Right renal pelvis (tissue), 4 donors: Measurements from ENCODE around the gene ACTR3. TPM values are rescaled to one million over a fixed set of nuclear protein-coding genes. Genes with fewer than 3 reads are reported as not detected.

Source experiments
- DNase-seq, 4 donors: peaks; one replicate each; pipeline ENCODE4 v3.0.0-alpha.2; 2013; ENCODE audit warnings: low read depth in 4 of 4, low spot score in 3 of 4, missing footprints in 1 of 4
- polyA plus RNA-seq, 4 donors: library from polyadenylated mRNA; unstranded; fragments of 120-200 nt; gene quantifications; one replicate each; pipeline ENCODE4 v1.2.1, GENCODE V29; 2013; ENCODE audit not compliant: insufficient read length in 4 of 4

The ACTR3 gene
- polyA plus RNA-seq, 4 donors = 161 to 182 (median 175) TPM

DNA sequence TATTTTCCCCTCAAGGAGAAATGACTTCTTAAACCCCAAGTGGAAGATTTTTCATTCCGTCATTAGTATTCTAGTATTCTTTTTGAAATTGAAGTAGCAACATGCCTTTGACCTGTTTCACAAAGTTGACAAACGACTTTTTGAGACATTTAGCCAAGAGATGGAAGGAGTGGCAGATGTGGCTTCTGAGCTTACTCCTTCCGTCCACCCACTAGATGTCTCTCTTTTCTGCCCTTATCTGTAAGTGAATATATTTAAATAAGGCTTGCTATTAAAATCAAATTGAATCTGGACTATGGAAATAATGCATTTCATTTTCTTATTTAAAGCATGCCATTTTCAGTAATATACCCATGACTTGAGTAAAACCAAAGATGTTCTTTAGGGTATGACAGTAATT is 74.1 kb downstream of the ACTR3 start:
- no peak for DNase-seq

- DNase-seq = no peak
Observed at GRCh38 chr2:113964436-113964835, 74.5 kb downstream of the ACTR3 start.

DNA sequence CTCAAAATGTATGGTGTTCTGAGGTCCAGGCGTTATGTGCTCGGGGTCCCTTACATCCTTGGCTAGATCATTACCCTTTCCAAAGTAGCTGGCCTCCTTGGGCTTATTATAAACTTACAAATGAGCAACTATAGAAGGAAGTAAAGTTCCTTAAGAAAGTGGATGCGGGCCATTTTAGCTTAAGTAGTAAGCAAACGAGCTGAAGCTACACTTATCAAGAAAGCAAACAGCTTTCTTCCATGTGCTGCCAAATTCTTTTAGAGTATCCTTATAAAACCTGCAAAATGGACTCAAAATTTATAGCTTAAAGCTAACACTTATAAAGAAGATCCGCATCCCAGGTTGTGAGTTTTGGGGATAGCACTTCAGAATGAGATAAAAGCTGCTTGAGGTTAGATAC is 75.3 kb downstream of the ACTR3 start:
- no peak for DNase-seq

- DNase-seq = no peak
Observed at GRCh38 chr2:113965644-113966043, 75.8 kb downstream of the ACTR3 start.

DNA sequence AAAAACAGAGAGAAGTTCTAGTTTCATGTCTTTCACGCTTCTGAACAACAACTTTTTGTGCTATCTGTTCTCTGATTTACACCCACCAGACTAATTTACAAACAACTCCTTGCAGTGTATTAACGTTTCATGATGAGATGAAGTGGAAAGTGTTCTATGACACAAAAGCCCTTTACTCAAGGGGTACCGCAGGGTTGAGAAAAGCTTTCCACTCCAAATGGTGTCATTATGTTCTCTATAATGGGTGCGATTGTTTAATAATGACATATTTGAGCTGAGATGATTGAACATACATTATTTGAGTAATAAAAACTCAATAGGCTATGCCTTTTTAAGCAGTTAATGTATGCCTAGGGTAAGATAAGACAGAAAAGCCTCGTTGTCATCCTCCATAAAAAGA is 76.3 kb downstream of the ACTR3 start:
- no peak for DNase-seq

GRCh38 chr2:113966832-113967231 is 76.9 kb downstream of the ACTR3 start:
- DNase-seq = no peak

- DNase-seq = no peak
Observed at GRCh38 chr2:113967272-113967671, 77.4 kb downstream of the ACTR3 start.

- DNase-seq = no peak
Observed at GRCh38 chr2:113972766-113973165, 82.9 kb downstream of the ACTR3 start.

- no peak for DNase-seq
Observed at GRCh38 chr2:113973810-113974209, 83.9 kb downstream of the ACTR3 start.

DNA sequence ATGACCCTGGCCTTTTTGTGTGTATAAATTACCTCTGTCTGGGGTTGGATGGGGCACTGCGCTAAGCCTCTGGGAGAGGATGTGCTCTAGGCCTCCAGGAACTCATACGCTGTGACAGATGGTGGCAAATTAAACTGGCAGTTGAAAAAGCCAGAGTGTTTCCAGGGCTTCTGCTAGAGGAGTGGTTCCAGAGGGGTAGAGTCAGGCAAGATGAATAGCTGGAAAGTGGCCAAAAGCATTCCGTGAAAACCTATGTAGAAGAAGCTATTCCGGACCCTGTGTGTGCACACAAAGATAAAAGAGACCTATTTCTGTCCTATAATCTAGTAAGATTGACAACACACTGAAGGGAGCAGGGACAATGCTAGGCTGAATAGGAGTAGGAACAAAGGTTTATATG is 84.8 kb downstream of the ACTR3 start:
- no peak for DNase-seq

DNA sequence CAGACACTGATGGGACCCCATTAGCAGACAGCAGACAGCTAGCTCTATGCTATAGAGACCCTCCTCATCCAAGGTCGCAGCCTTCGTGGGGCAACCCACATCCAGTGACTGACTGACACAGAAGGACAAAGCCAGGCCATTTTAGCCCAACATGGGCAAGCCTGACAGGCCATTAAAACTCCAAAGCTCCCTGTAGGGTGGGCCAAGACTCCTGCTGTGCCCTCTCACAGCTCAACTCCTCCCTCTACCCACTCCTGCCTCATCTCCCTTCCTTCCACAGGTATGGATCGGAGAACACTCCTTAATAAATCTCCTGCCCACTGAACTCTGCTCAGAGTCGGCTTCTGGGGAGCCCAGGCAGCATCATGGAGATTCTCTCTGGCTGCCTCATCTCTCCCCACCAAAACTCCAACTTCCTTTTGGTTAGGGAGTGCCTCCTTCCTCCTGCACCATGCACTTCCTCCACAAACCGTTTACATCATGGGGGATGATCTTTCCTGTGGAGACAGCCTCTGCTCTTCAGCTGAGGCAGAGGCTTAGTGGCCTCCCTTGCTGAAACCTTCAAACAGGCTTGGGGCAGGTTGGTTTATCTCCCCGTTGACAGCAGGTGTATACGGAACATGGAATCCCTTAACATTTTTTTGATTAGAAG is 86.5 kb downstream of the ACTR3 start:
- no peak for DNase-seq

- no peak for DNase-seq
Observed at GRCh38 chr2:113977060-113977659, 87.3 kb downstream of the ACTR3 start.

DNA sequence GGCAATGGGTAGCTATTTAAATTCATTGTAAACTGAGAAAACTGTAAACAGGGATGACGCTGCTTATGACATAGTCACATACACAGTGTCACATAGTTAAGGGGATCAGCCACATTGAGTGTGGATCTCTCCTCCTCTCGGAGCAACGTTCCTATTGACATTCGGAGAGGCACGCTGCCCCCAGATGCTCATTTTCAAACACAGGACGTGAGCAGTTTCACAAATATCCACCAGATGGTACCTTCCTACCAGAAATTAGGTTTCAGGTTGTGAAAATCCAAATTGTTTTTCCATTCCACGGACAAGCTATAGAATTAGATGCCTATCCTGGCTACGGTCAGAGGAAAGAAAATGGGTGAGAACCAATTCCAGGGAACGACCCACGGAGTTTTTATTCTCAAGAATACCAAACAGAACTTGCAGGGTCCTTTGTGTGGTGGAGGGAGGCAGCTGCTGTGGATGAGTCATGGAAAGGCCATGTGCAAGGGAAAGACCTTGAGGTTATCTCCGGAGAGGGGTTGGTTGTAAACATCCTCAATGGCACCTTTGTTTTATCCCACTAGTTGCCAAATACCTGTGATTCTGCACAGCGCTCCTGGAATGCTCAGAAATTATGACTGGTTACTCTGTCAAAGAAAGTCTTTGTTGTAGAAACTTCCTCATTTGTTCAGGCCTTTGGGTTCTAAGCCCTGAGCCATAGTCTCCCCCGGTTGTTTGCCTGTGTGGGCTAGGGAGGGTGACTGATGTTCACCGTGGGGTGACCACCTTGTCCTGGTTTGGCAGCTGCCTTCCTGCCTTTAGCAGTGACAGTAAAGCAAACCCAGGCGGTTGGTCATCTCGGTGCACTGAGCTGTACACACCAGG is 88.0 kb downstream of the ACTR3 start:
- no peak for DNase-seq

DNA sequence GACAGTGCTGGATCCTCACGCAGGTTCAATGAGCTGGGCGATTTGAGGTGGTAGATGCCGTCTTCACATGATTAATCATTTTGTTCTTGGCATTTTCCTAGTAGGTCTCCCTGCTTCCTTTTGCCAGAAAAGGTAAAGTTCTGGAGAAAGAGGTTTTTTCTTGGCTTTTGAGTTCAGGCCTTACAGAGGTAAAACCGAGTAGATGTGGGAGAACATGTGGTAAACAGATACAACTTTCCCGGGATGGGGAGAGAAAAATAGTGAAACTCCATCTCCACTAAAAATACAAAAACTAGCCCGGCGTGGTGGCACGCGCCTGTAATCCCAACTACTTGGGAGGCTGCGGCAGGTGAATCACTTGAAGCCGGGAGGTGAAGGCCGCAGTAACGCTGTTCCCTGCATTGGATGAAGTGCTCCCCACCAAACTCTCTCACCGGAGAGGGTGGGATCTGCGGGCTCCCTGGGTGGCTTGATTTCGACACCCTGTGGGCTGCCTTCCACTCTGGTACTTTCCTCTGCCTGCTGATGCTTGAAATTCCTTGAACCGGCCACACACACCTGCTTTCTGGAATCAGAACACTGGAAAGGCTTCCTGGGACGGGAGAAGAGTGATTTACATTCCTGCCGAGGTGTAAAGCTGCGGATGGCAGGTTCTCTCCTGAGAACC is 88.8 kb downstream of the ACTR3 start:
- no peak for DNase-seq

DNA sequence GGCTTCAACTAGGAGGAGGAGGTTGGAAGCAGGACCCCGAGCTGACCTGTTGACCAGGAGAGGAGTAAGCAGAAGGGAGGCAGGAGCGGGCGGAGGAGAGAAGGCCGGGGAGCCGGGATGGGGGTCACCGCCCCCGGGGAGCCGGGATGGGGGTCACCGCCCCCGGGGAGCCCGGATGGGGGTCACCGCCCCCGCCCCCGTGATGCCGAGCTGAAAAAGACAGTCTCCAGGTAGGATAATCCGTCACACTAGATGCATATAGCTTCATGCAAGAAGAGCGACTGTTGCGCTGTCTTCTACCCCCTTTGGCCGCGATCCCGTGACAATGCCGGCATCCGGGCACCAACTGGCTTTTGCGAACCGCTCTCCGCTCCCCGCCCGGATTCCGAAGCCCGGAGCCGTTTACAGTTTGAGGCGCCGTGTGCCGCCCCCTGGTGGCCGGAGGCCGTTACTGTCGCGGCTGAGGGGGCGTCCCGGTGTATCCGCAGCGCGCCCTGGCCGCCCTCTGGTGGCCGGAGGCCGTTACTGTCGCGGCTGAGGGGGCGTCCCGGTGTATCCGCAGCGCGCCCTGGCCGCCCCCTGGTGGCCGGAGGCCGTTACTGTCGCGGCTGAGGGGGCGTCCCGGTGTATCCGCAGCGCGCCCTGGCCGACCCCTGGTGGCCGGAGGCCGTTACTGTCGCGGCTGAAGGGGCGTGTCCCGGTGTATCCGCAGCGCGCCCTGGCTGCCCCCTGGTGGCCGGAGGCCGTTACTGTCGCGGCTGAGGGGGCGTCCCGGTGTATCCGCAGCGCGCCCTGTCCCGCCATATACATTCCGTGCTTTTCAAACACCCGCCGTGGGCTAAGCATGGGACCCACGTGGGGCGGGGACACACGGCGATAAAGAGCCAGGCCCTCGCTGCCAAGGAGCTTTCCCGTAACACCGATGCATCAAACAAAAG is 89.6 kb downstream of the ACTR3 start:
- DNase-seq = no peak

- no peak for DNase-seq
Observed at GRCh38 chr2:113980946-113981345, 91.1 kb downstream of the ACTR3 start.

GRCh38 chr2:113981404-113982134 is 91.7 kb downstream of the ACTR3 start:
- DNase-seq = no peak

- DNase-seq = no peak
Observed at GRCh38 chr2:113985554-113986397, 95.9 kb downstream of the ACTR3 start.
